ENCODE measurements around the gene CD53. TPM values are rescaled to one million over a fixed set of nuclear protein-coding genes. Genes with fewer than 3 reads are reported as not detected.
"Not testable (repeated sequence)": the region's sequence is repeated elsewhere in the genome, so short reads cannot be mapped to it uniquely, and the experiment has no call there.

Gene CD53
- total RNA-seq = 10 to 100 TPM in 1 of 2 donors, 1 to 10 TPM in 1; 5.7 to 12.2 TPM

DNA sequence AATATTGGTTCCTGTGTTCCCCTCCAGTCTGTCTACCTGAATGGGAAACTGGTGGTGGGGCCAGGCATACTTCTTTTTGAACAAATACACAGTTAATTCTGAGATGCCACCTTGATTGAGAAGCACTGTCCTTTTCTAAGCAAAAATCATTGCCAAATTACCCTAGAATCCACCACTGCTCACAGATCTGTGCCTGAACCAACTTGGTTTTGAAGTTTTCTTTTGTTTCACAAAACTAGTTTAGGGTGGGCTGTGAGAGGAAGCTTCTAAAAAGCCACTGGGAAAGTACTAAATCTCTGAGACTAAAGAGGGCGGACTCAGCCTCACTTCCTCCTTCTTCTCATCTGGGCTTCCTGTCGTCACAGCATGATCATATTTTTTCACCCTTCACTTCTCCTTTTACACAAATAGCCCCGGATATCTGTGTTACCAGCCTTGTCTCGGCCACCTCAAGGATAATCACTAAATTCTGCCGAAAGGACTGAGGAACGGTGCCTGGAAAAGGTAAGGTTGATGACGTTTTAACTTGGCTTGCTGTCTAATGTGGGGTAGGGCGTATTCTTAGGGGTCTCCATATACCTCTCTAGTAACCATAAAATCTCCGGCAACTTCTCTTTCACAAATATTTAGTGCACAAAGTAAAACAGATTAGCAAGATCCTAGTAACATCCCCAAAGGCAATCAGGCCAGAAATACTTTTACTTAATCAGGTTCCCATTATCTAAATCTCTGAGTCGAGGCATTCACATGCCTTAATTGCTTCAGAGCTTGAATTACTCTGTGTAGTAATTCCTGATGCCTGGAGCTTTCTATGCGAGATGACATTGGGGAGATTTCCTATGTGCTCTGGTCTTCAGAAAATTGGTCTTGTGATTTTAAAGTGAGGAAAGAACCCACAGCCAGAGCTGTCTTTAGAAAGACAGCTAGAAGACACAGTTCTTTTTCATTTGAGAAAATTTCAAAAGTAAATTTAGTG, at the start of gene CD53:
CD53 (plus strand) TSS at position 404 of the 976 bp plus-strand sequence. CDS start 18,261 bp downstream, outside the sequence.
- 61% methylated on average over 11 of the region's 11 CpGs for WGBS
- DNase-seq (ENCODE audit: low spot score) = no peak
- no peaks in the 10 kb centered on the region for H3K4me1 ChIP-seq (replicated peaks)
- no peaks in the 10 kb centered on the region for H3K9me3 ChIP-seq
- H3K27me3 ChIP-seq (replicated peaks; ENCODE audit: insufficient read depth) = no peaks in the 10 kb centered on the region
- no peak within 1 kb of the TSS for H3K27ac ChIP-seq
- intact Hi-C loops (cut with DNase I) = no loop called here
- no peak for TF ChIP-seq POLR2AphosphoS5 (IDR thresholded peaks at IDR 0.05)
- no peak for TF ChIP-seq CTCF (IDR thresholded peaks at IDR 0.05)
- no peak for TF ChIP-seq POLR2A (IDR thresholded peaks at IDR 0.05)
- no peaks in the 10 kb centered on the region for H3K36me3 ChIP-seq
- peak within 1 kb of the TSS in 1 of 2 donors; percentile 3 for H3K4me3 ChIP-seq

GRCh38 chr1:110824192-110824591, 48.8 kb upstream of the CD53 start:
- no peaks in the 10 kb centered on the region for H3K9me3 ChIP-seq
- no peaks in the 10 kb centered on the region for H3K4me1 ChIP-seq (replicated peaks)
- 89% methylated on average over 4 of the region's 4 CpGs for WGBS
- DNase-seq (ENCODE audit: low spot score) = no peak
- no peaks in the 10 kb centered on the region for H3K36me3 ChIP-seq
- H3K27ac ChIP-seq = no peak overlapping the region
- H3K4me3 ChIP-seq = no peak overlapping the region
- peaks cover 2% of the 10 kb centered on the region for H3K27me3 ChIP-seq (replicated peaks; ENCODE audit: insufficient read depth)
- no peak for TF ChIP-seq CTCF (IDR thresholded peaks at IDR 0.05)
- no peak for TF ChIP-seq POLR2AphosphoS5 (IDR thresholded peaks at IDR 0.05)
- no peak for TF ChIP-seq POLR2A (IDR thresholded peaks at IDR 0.05)
- intact Hi-C loops (cut with DNase I) = no loop called here

GRCh38 chr1:110829955-110830553, 42.9 kb upstream of the CD53 start:
- WGBS = 52% methylated on average over 5 of the region's 5 CpGs
- TF ChIP-seq POLR2AphosphoS5 (IDR thresholded peaks at IDR 0.05) = no peak
- TF ChIP-seq POLR2A (IDR thresholded peaks at IDR 0.05) = no peak
- TF ChIP-seq CTCF (IDR thresholded peaks at IDR 0.05) = peak in 2 of 4 experiments; percentile 9 to 32
- Histone ChIP-seq H3K4me1 (replicated peaks) (no peaks in the 10 kb centered on the region), H3K4me3 (no peak overlapping the region), H3K9me3 (no peaks in the 10 kb centered on the region), H3K27me3 (replicated peaks; ENCODE audit: insufficient read depth) (no peaks in the 10 kb centered on the region), H3K36me3 (no peaks in the 10 kb centered on the region), H3K27ac (no peak overlapping the region)
- intact Hi-C loops (cut with DNase I) = no loop called here
- no peak for DNase-seq (ENCODE audit: low spot score)

DNA sequence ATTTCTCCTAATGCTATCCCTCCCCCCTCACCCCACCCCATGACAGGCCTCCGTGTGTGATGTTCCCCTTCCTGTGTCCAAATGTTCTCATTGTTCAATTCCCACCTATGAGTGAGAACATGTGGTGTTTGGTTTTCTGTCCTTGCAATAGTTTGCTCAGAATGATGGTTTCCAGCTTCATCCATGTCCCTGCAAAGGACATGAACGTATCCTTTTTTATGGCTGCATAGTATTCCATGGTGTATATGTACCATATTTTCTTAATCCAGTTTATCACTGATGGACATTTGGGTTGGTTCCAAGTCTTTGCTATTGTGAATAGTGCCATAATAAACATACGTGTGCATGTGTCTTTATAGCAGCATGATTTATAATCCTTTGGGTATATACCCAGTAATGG, 39.2 kb upstream of the CD53 start:
- 85% methylated on average over 3 of the region's 3 CpGs for WGBS
- H3K36me3 ChIP-seq; H3K27me3 ChIP-seq (replicated peaks; ENCODE audit: insufficient read depth); H3K27ac ChIP-seq; DNase-seq (ENCODE audit: low spot score); H3K4me1 ChIP-seq (replicated peaks); intact Hi-C loops (cut with DNase I); H3K9me3 ChIP-seq; H3K4me3 ChIP-seq: not testable (repeated sequence)

DNA sequence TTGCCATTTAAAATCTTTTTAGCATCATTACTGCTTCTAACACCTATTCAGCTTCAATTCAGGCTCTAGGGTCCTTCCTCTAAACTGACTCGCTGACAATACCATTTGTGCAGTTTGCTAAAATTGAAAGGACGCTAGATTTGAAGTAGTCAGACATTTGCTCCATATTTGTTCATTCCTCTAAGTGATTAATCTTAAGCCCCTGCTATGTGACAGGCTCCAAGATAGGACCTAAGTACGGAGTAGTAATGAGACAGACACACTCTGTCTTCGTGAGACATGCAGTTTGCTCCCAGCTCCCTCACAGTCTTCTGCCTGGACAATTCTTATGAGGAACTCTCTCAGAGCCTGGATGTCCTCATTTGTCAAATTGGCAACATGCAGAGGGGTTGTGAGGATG, 26.1 kb upstream of the CD53 start:
- Histone ChIP-seq H3K36me3 (no peaks in the 10 kb centered on the region), H3K4me3 (no peak overlapping the region), H3K27me3 (replicated peaks; ENCODE audit: insufficient read depth) (no peaks in the 10 kb centered on the region), H3K27ac (no peak overlapping the region), H3K4me1 (replicated peaks) (no peaks in the 10 kb centered on the region), H3K9me3 (no peaks in the 10 kb centered on the region)
- intact Hi-C loops (cut with DNase I) = no loop called here
- DNase-seq (ENCODE audit: low spot score) = no peak
- 75% methylated on average over 4 of the region's 4 CpGs for WGBS
- TF ChIP-seq CTCF (IDR thresholded peaks at IDR 0.05) = no peak
- TF ChIP-seq POLR2A (IDR thresholded peaks at IDR 0.05) = no peak
- TF ChIP-seq POLR2AphosphoS5 (IDR thresholded peaks at IDR 0.05) = no peak
